HepG2 (cell line): ENCODE data around the gene FAM117A. TPM values are rescaled to one million over a fixed set of nuclear protein-coding genes. Genes with fewer than 3 reads are reported as not detected.

Experiments used
- ATF2 ChIP-seq: sonication (generic); formaldehyde crosslinking; IDR thresholded peaks from 2 replicates; pipeline ENCODE4 v1.4.0; 2020; ENCODE audit warnings: missing genetic modification reagents
- BRD4 ChIP-seq: sonication (generic); formaldehyde crosslinking; IDR thresholded peaks from 2 replicates; pipeline ENCODE4 v1.4.0; 2020; ENCODE audit warnings: missing genetic modification reagents
- HIVEP1 ChIP-seq: sonication (generic); formaldehyde crosslinking; IDR thresholded peaks from 2 replicates; pipeline ENCODE4 v1.4.0; 2020; ENCODE audit warnings: mild to moderate bottlenecking, missing genetic modification reagents
- MAX ChIP-seq: IDR thresholded peaks from 2 replicates; pipeline ENCODE4 v1.6.1; 2012; ENCODE audit warnings: inconsistent platforms
- MZF1 ChIP-seq: sonication (generic); formaldehyde crosslinking; IDR thresholded peaks from 2 replicates; pipeline ENCODE4 v1.8.1; 2023; ENCODE audit warnings: mild to moderate bottlenecking, missing genetic modification reagents, borderline replicate concordance
- NBN ChIP-seq: fragments of 450-650 bp; conservative IDR thresholded peaks from 2 replicates; pipeline ENCODE4 v1.6.1; 2017
- NCOA1 ChIP-seq: sonication (generic); formaldehyde crosslinking; IDR thresholded peaks from 2 replicates; pipeline ENCODE4 v1.9.0; 2021; ENCODE audit warnings: missing genetic modification reagents
- PAF1 ChIP-seq: IDR thresholded peaks from 2 replicates; pipeline ENCODE4 v1.6.1; 2016; ENCODE audit warnings: missing genetic modification reagents, missing compliant biosample characterization
- PRDM15 ChIP-seq: sonication (generic); formaldehyde crosslinking; IDR thresholded peaks from 2 replicates; pipeline ENCODE4 v1.4.0; 2020; ENCODE audit warnings: missing genetic modification reagents
- RAD21 ChIP-seq: fragments of 450-650 bp; formaldehyde crosslinking; IDR thresholded peaks from 2 replicates; pipeline ENCODE4 v1.5.0; 2020; ENCODE audit warnings: mild to moderate bottlenecking
- REPIN1 ChIP-seq: sonication (generic); formaldehyde crosslinking; IDR thresholded peaks from 2 replicates; pipeline ENCODE4 v1.8.0; 2022; ENCODE audit warnings: missing genetic modification reagents, low read depth, mild to moderate bottlenecking, borderline replicate concordance
- SMC3 ChIP-seq: IDR thresholded peaks from 2 replicates; pipeline ENCODE4 v1.6.1; 2011; ENCODE audit warnings: low read length, improper control_type of control experiment
- SPEN ChIP-seq: sonication (generic); formaldehyde crosslinking; IDR thresholded peaks from 2 replicates; pipeline ENCODE4 v1.5.1; 2020; ENCODE audit warnings: low read depth, mild to moderate bottlenecking, missing genetic modification reagents
- TBX3 ChIP-seq: fragments of 450-650 bp; IDR thresholded peaks from 2 replicates; pipeline ENCODE4 v1.6.1; 2017; ENCODE audit warnings: antibody characterized with exemption, mild to moderate bottlenecking, inconsistent platforms, borderline replicate concordance
- XRCC5 ChIP-seq: fragments of 200-400 bp; formaldehyde crosslinking; optimal IDR thresholded peaks from 2 replicates; pipeline ENCODE3; 2017; ENCODE audit warnings: mild to moderate bottlenecking, low read length
- YEATS4 ChIP-seq: sonication (generic); formaldehyde crosslinking; IDR thresholded peaks from 2 replicates; pipeline ENCODE4 v1.4.0; 2020; ENCODE audit warnings: missing genetic modification reagents, borderline replicate concordance
- ZNF180 ChIP-seq: sonication (generic); formaldehyde crosslinking; IDR thresholded peaks from 2 replicates; pipeline ENCODE4 v1.4.0; 2020; ENCODE audit warnings: low read depth, missing genetic modification reagents, borderline replicate concordance
- ZNF691 ChIP-seq: sonication (generic); formaldehyde crosslinking; IDR thresholded peaks from 2 replicates; pipeline ENCODE4 v1.4.0; 2020; ENCODE audit warnings: missing genetic modification reagents, low read depth, mild to moderate bottlenecking, borderline replicate concordance
- ZNF75D ChIP-seq: sonication (generic); formaldehyde crosslinking; IDR thresholded peaks from 2 replicates; pipeline ENCODE4 v1.8.1; 2023; ENCODE audit warnings: missing genetic modification reagents, mild to moderate bottlenecking, borderline replicate concordance
- polyA plus RNA-seq, 8 experiments: library from polyadenylated mRNA; depleted of rRNA in 3 of 8; stranded (reverse) in 7 of 8; unstranded in 1 of 8; fragments of >200 nt; fragmentation: Illumina TruSeq in 4 of 8; extraction: Trizol in 4 of 8; gene quantifications; 2 replicates each; pipeline versions ENCODE4 v1.2.1 to v1.2.3, GENCODE V29; 2011 to 2016; ENCODE audit warnings: low read depth in 4 of 8, missing spikeins in 1 of 8, mixed read lengths in 1 of 8; ENCODE audit not compliant: insufficient read depth in 1 of 8
- total RNA-seq, 5 experiments: library from RNA; depleted of rRNA; stranded (reverse); fragments of >200 nt; fragmentation: Illumina TruSeq; extraction: Trizol; gene quantifications; 2 replicates each; pipeline ENCODE4 v1.2.3, GENCODE V29; 2016; ENCODE audit warnings: low read depth in 1 of 5
- TF ChIP-seq, protein P1 (sequence below): sonication (generic); formaldehyde crosslinking; IDR thresholded peaks from 2 replicates; pipeline ENCODE4 v1.5.0; 2020; ENCODE audit warnings: mild to moderate bottlenecking, missing genetic modification reagents, moderate library complexity
- TF ChIP-seq, protein P2 (sequence below): sonication (generic); formaldehyde crosslinking; IDR thresholded peaks from 2 replicates; pipeline ENCODE4 v1.8.1; 2023; ENCODE audit warnings: mild to moderate bottlenecking, missing genetic modification reagents

The FAM117A gene
- total and polyA plus RNA-seq, 2 of the 13 experiments (the other 11 are each of a cell fraction or from before 2014, with no cell fraction given): 12.1 to 19.8 TPM

GRCh38 chr17:49703557-49704277 is 60.2 kb downstream of the FAM117A start (continued):
- TF ChIP-seq ZNF691 (no peak), SPEN (peak; percentile 73; the same call in 1 of the 2 replicates), ZNF75D (CRISPR knock-in tag) (no peak), PRDM15 (CRISPR knock-in tag) (no peak), TBX3 (no peak), NCOA1 (no peak), BRD4 (CRISPR knock-in tag) (no peak), SMC3 (peak; percentile 97), ATF2 (CRISPR knock-in tag) (0 out of 2 replicates have a peak, but pooled peaks have one; percentile 30), REPIN1 (CRISPR knock-in tag) (peak; percentile 56; the same call in 1 of the 2 replicates), XRCC5 (peak; percentile 87), ZNF180 (CRISPR knock-in tag) (no peak), NBN (no peak), MAX (peak; percentile 88), YEATS4 (no peak), RAD21 (CRISPR knock-in tag) (peak; percentile 87), MZF1 (CRISPR knock-in tag) (no peak), HIVEP1 (CRISPR knock-in tag) (no peak), PAF1 (no peak)
- TF ChIP-seq, protein P1, sequence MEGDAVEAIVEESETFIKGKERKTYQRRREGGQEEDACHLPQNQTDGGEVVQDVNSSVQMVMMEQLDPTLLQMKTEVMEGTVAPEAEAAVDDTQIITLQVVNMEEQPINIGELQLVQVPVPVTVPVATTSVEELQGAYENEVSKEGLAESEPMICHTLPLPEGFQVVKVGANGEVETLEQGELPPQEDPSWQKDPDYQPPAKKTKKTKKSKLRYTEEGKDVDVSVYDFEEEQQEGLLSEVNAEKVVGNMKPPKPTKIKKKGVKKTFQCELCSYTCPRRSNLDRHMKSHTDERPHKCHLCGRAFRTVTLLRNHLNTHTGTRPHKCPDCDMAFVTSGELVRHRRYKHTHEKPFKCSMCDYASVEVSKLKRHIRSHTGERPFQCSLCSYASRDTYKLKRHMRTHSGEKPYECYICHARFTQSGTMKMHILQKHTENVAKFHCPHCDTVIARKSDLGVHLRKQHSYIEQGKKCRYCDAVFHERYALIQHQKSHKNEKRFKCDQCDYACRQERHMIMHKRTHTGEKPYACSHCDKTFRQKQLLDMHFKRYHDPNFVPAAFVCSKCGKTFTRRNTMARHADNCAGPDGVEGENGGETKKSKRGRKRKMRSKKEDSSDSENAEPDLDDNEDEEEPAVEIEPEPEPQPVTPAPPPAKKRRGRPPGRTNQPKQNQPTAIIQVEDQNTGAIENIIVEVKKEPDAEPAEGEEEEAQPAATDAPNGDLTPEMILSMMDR: peak; percentile 93
- TF ChIP-seq, protein P2, sequence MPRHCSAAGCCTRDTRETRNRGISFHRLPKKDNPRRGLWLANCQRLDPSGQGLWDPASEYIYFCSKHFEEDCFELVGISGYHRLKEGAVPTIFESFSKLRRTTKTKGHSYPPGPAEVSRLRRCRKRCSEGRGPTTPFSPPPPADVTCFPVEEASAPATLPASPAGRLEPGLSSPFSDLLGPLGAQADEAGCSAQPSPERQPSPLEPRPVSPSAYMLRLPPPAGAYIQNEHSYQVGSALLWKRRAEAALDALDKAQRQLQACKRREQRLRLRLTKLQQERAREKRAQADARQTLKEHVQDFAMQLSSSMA: no peak
